IPS-18a (cell line): ENCODE data around the gene COL6A5.
"Not testable (repeated sequence)": the region's sequence is repeated elsewhere in the genome, so short reads cannot be mapped to it uniquely, and the experiment has no call there.

Experiments used
- H3K27ac ChIP-seq: one replicate; pipeline ENCODE4 v1.5.1; 2013; ENCODE audit warnings: low read length
- H3K27me3 ChIP-seq: one replicate; pipeline ENCODE4 v1.6.1; 2013; ENCODE audit warnings: mild to moderate bottlenecking, low read length; ENCODE audit not compliant: control insufficient read depth, insufficient read depth
- H3K36me3 ChIP-seq: one replicate; pipeline ENCODE4 v1.6.1; 2013; ENCODE audit warnings: low read depth, low read length; ENCODE audit not compliant: control insufficient read depth
- H3K4me1 ChIP-seq: one replicate; pipeline ENCODE4 v1.6.1; 2013; ENCODE audit warnings: low read depth, low read length; ENCODE audit not compliant: control insufficient read depth
- H3K4me3 ChIP-seq: one replicate; pipeline ENCODE4 v1.5.1; 2013; ENCODE audit warnings: low read length
- H3K9ac ChIP-seq: one replicate; pipeline ENCODE4 v1.6.1; 2013; ENCODE audit warnings: mild to moderate bottlenecking, low read length, moderate library complexity
- H3K9me3 ChIP-seq: one replicate; pipeline ENCODE4 v1.6.1; 2013; ENCODE audit warnings: low read depth, low read length; ENCODE audit not compliant: control insufficient read depth

The COL6A5 gene

GRCh38 chr3:130392266-130392665 lies 46.8 kb downstream of the COL6A5 start:
- Histone ChIP-seq H3K4me3 (no peak overlapping the region), H3K9me3 (no peaks in the 10 kb centered on the region), H3K9ac (no peak overlapping the region), H3K36me3 (no peaks in the 10 kb centered on the region), H3K27me3 (no peaks in the 10 kb centered on the region), H3K4me1 (peaks cover 10% of the 10 kb centered on the region), H3K27ac (no peak overlapping the region)

- H3K4me3 ChIP-seq = no peak overlapping the region
- H3K9me3 ChIP-seq = no peaks in the 10 kb centered on the region
- H3K9ac ChIP-seq = no peak overlapping the region
- H3K27ac ChIP-seq = no peak overlapping the region
- no peaks in the 10 kb centered on the region for H3K36me3 ChIP-seq
- H3K27me3 ChIP-seq = no peaks in the 10 kb centered on the region
- H3K4me1 ChIP-seq = peaks cover 10% of the 10 kb centered on the region
Observed at GRCh38 chr3:130393594-130393993, 48.1 kb downstream of the COL6A5 start.

- Histone ChIP-seq H3K4me1 (peaks cover 10% of the 10 kb centered on the region), H3K36me3 (no peaks in the 10 kb centered on the region), H3K27ac (no peak overlapping the region), H3K4me3 (no peak overlapping the region), H3K9ac (no peak overlapping the region), H3K9me3 (no peaks in the 10 kb centered on the region), H3K27me3 (no peaks in the 10 kb centered on the region)
Observed at GRCh38 chr3:130395331-130395730, 49.9 kb downstream of the COL6A5 start.

- Histone ChIP-seq H3K27me3 (no peaks in the 10 kb centered on the region), H3K36me3 (no peaks in the 10 kb centered on the region), H3K9me3 (no peaks in the 10 kb centered on the region), H3K27ac (no peak overlapping the region), H3K4me3 (no peak overlapping the region), H3K4me1 (peaks cover 10% of the 10 kb centered on the region), H3K9ac (no peak overlapping the region)
Observed at GRCh38 chr3:130395916-130396315, 50.4 kb downstream of the COL6A5 start.

GRCh38 chr3:130404401-130404800 lies 58.9 kb downstream of the COL6A5 start:
- H3K4me3 ChIP-seq = no peak overlapping the region
- no peaks in the 10 kb centered on the region for H3K36me3 ChIP-seq
- no peaks in the 10 kb centered on the region for H3K9me3 ChIP-seq
- no peak overlapping the region for H3K9ac ChIP-seq
- H3K4me1 ChIP-seq = no peaks in the 10 kb centered on the region
- no peaks in the 10 kb centered on the region for H3K27me3 ChIP-seq
- H3K27ac ChIP-seq = no peak overlapping the region

- Histone ChIP-seq H3K27me3 (no peaks in the 10 kb centered on the region), H3K9me3 (no peaks in the 10 kb centered on the region), H3K27ac (no peak overlapping the region), H3K9ac (no peak overlapping the region), H3K36me3 (no peaks in the 10 kb centered on the region), H3K4me1 (no peaks in the 10 kb centered on the region), H3K4me3 (no peak overlapping the region)
Observed at GRCh38 chr3:130405956-130406355, 60.5 kb downstream of the COL6A5 start.

- not testable (repeated sequence) for H3K36me3 ChIP-seq, H3K27me3 ChIP-seq, H3K27ac ChIP-seq, H3K9ac ChIP-seq, H3K4me3 ChIP-seq, H3K4me1 ChIP-seq, H3K9me3 ChIP-seq
Observed at GRCh38 chr3:130408253-130408652, 62.8 kb downstream of the COL6A5 start.

GRCh38 chr3:130411320-130411719 lies 65.8 kb downstream of the COL6A5 start:
- Histone ChIP-seq H3K27me3 (no peaks in the 10 kb centered on the region), H3K4me3 (no peak overlapping the region), H3K9ac (no peak overlapping the region), H3K36me3 (no peaks in the 10 kb centered on the region), H3K4me1 (no peaks in the 10 kb centered on the region), H3K9me3 (no peaks in the 10 kb centered on the region), H3K27ac (no peak overlapping the region)

GRCh38 chr3:130412991-130413560 lies 67.6 kb downstream of the COL6A5 start:
- no peak overlapping the region for H3K27ac ChIP-seq
- no peaks in the 10 kb centered on the region for H3K4me1 ChIP-seq
- H3K9me3 ChIP-seq = no peaks in the 10 kb centered on the region
- H3K27me3 ChIP-seq = no peaks in the 10 kb centered on the region
- H3K9ac ChIP-seq = no peak overlapping the region
- H3K36me3 ChIP-seq = no peaks in the 10 kb centered on the region
- H3K4me3 ChIP-seq = no peak overlapping the region

- H3K27ac ChIP-seq = no peak overlapping the region
- H3K36me3 ChIP-seq = no peaks in the 10 kb centered on the region
- H3K9ac ChIP-seq = no peak overlapping the region
- no peaks in the 10 kb centered on the region for H3K9me3 ChIP-seq
- H3K4me1 ChIP-seq = no peaks in the 10 kb centered on the region
- no peak overlapping the region for H3K4me3 ChIP-seq
- H3K27me3 ChIP-seq = no peaks in the 10 kb centered on the region
Observed at GRCh38 chr3:130414457-130414856, 69.0 kb downstream of the COL6A5 start.

GRCh38 chr3:130420466-130420865 lies 75.0 kb downstream of the COL6A5 start:
- H3K4me3 ChIP-seq = no peak overlapping the region
- no peaks in the 10 kb centered on the region for H3K36me3 ChIP-seq
- H3K9ac ChIP-seq = no peak overlapping the region
- no peaks in the 10 kb centered on the region for H3K9me3 ChIP-seq
- H3K27ac ChIP-seq = no peak overlapping the region
- H3K27me3 ChIP-seq = no peaks in the 10 kb centered on the region
- no peaks in the 10 kb centered on the region for H3K4me1 ChIP-seq

- Histone ChIP-seq H3K27me3 (no peaks in the 10 kb centered on the region), H3K4me3 (no peak overlapping the region), H3K36me3 (no peaks in the 10 kb centered on the region), H3K4me1 (no peaks in the 10 kb centered on the region), H3K9ac (no peak overlapping the region), H3K27ac (no peak overlapping the region), H3K9me3 (no peaks in the 10 kb centered on the region)
Observed at GRCh38 chr3:130423064-130423463, 77.6 kb downstream of the COL6A5 start.
